NB4 (cell line): ENCODE measurements around the gene CCDC60.
"Not testable (repeated sequence)": the region's sequence is repeated elsewhere in the genome, so short reads cannot be mapped to it uniquely, and the experiment has no call there.

Experiments used
- DNase-seq: peaks from one replicate; pipeline ENCODE4 v3.0.0; 2010; ENCODE audit warnings: low read depth
- H3K4me3 ChIP-seq: one replicate; pipeline ENCODE4 v1.5.1; 2011; ENCODE audit warnings: mild to moderate bottlenecking, low read depth, low read length, moderate library complexity
- CTCF ChIP-seq: IDR thresholded peaks from one replicate; pipeline ENCODE4 v1.5.1; 2012; ENCODE audit warnings: low read depth, low read length
- MAX ChIP-seq: IDR thresholded peaks from 2 replicates; pipeline ENCODE4 v1.6.1; 2011; ENCODE audit warnings: low read depth, low read length
- MYC ChIP-seq: IDR thresholded peaks from 2 replicates; pipeline ENCODE4 v1.6.1; 2011; ENCODE audit warnings: low read depth, low read length
- POLR2A ChIP-seq: IDR thresholded peaks from 2 replicates; pipeline ENCODE4 v1.6.1; 2011; ENCODE audit warnings: mild to moderate bottlenecking; ENCODE audit not compliant: insufficient read length; ENCODE audit errors: extremely low read depth

The CCDC60 gene

GRCh38 chr12:119340578-119340977 is 6.0 kb downstream of the CCDC60 start:
- H3K4me3 ChIP-seq, result no peak overlapping the region
- TF ChIP-seq CTCF (no peak), POLR2A (no peak)
- no peak for DNase-seq

GRCh38 chr12:119341020-119341419 is 6.5 kb downstream of the CCDC60 start:
- TF ChIP-seq MAX, result no peak
- TF ChIP-seq MYC, result no peak
- TF ChIP-seq CTCF, result no peak
- TF ChIP-seq POLR2A, result no peak

GRCh38 chr12:119341988-119342387 is 7.5 kb downstream of the CCDC60 start:
- no peak overlapping the region for H3K4me3 ChIP-seq
- TF ChIP-seq CTCF, result no peak
- no peak for TF ChIP-seq MYC
- TF ChIP-seq POLR2A, result no peak
- TF ChIP-seq MAX, result no peak
- no peak for DNase-seq

More at GRCh38 chr12:119341020-119341419, 6.5 kb downstream of the CCDC60 start:
- DNase-seq, result no peak
- no peak overlapping the region for H3K4me3 ChIP-seq

GRCh38 chr12:119343130-119343529 is 8.6 kb downstream of the CCDC60 start:
- no peak for DNase-seq
- no peak for TF ChIP-seq MYC
- no peak for TF ChIP-seq POLR2A
- no peak for TF ChIP-seq CTCF
- no peak overlapping the region for H3K4me3 ChIP-seq

GRCh38 chr12:119354172-119354571 is 19.6 kb downstream of the CCDC60 start:
- H3K4me3 ChIP-seq, result no peak overlapping the region
- no peak for TF ChIP-seq CTCF
- TF ChIP-seq MAX, result no peak
- TF ChIP-seq MYC, result no peak
- no peak for TF ChIP-seq POLR2A
- DNase-seq, result no peak

- not testable (repeated sequence) for DNase-seq, H3K4me3 ChIP-seq
These were observed 25.8 kb downstream of the CCDC60 start for GRCh38 chr12:119360366-119360765.

- no peak for TF ChIP-seq POLR2A
- no peak for TF ChIP-seq MYC
- no peak for TF ChIP-seq CTCF
- TF ChIP-seq MAX, result no peak
- H3K4me3 ChIP-seq, result no peak overlapping the region
- no peak for DNase-seq
These were observed 28.5 kb downstream of the CCDC60 start for GRCh38 chr12:119363037-119363436.
